Astrocyte (in vitro differentiated cells and primary cell): ENCODE results near the gene GOSR1. TPM values are rescaled to one million over a fixed set of nuclear protein-coding genes. Genes with fewer than 3 reads are reported as not detected.

Experiments used
- DNase-seq: peaks from one replicate; pipeline ENCODE4 v3.0.0-alpha.2; 2010; ENCODE audit warnings: low read depth
- FAIRE-seq: peaks from 2 replicates; lab custom pipeline; 2011; peaks lifted over from hg19 to GRCh38; lab: Jason Lieb, UNC
- H2AFZ ChIP-seq: 2 replicates; pipeline ENCODE4 v1.6.0; 2012; ENCODE audit warnings: low read depth, low read length, inconsistent platforms
- H3K27ac ChIP-seq: 2 replicates; pipeline ENCODE4 v1.5.1; 2011; ENCODE audit warnings: low read depth, low read length, inconsistent platforms
- H3K27me3 ChIP-seq: 2 replicates; pipeline ENCODE4 v1.6.0; 2011; ENCODE audit warnings: low read length, inconsistent platforms; ENCODE audit not compliant: insufficient read depth
- H3K36me3 ChIP-seq: 2 replicates; pipeline ENCODE4 v1.5.1; 2011; ENCODE audit warnings: low read length, inconsistent platforms; ENCODE audit not compliant: insufficient read depth
- H3K4me1 ChIP-seq: 2 replicates; pipeline ENCODE4 v1.5.1; 2011; ENCODE audit warnings: low read length, inconsistent platforms; ENCODE audit not compliant: insufficient read depth
- H3K4me2 ChIP-seq: 2 replicates; pipeline ENCODE4 v1.6.0; 2012; ENCODE audit warnings: low read length, inconsistent platforms
- H3K4me3 ChIP-seq: 2 replicates; pipeline ENCODE4 v1.5.1; 2011; ENCODE audit warnings: low read depth, mild to moderate bottlenecking, low read length, inconsistent platforms; ENCODE audit not compliant: insufficient read depth
- H3K79me2 ChIP-seq: 2 replicates; pipeline ENCODE4 v1.6.0; 2012; ENCODE audit warnings: mild to moderate bottlenecking, low read length, inconsistent platforms; ENCODE audit not compliant: insufficient read depth
- H3K9ac ChIP-seq: 2 replicates; pipeline ENCODE4 v1.6.0; 2012; ENCODE audit warnings: mild to moderate bottlenecking, low read length, inconsistent platforms
- H3K9me3 ChIP-seq: 2 replicates; pipeline ENCODE4 v1.5.1; 2012; ENCODE audit warnings: low read depth, mild to moderate bottlenecking, low read length, inconsistent platforms; ENCODE audit not compliant: insufficient read depth
- H4K20me1 ChIP-seq: 2 replicates; pipeline ENCODE4 v1.6.0; 2012; ENCODE audit warnings: low read length, inconsistent platforms; ENCODE audit not compliant: insufficient read depth
- H3K27ac Mint-ChIP-seq: one replicate; pipeline ENCODE4 v1.8.0; 2021; ENCODE audit warnings: mild to moderate bottlenecking, mixed read lengths; ENCODE audit not compliant: unreplicated experiment
- H3K27me3 Mint-ChIP-seq: one replicate; pipeline ENCODE4 v1.8.0; 2021; ENCODE audit warnings: low read depth, mixed read lengths; ENCODE audit not compliant: unreplicated experiment
- H3K36me3 Mint-ChIP-seq: one replicate; pipeline ENCODE4 v1.8.0; 2021; ENCODE audit warnings: low read depth, mixed read lengths; ENCODE audit not compliant: unreplicated experiment
- H3K4me1 Mint-ChIP-seq: one replicate; pipeline ENCODE4 v1.8.0; 2021; ENCODE audit warnings: low read depth, mixed read lengths; ENCODE audit not compliant: unreplicated experiment
- H3K4me3 Mint-ChIP-seq: one replicate; pipeline ENCODE4 v1.8.0; 2021; ENCODE audit warnings: mild to moderate bottlenecking, moderate library complexity, mixed read lengths; ENCODE audit not compliant: unreplicated experiment
- H3K9me3 Mint-ChIP-seq: one replicate; pipeline ENCODE4 v1.8.0; 2021; ENCODE audit warnings: mild to moderate bottlenecking, mixed read lengths; ENCODE audit not compliant: unreplicated experiment
- CTCF ChIP-seq: IDR thresholded peaks from 2 replicates; pipeline ENCODE4 v1.5.1; 2011; ENCODE audit warnings: low read depth, mild to moderate bottlenecking, inconsistent platforms, low read length, moderate library complexity; ENCODE audit not compliant: insufficient read depth
- EZH2 ChIP-seq: IDR thresholded peaks from 2 replicates; pipeline ENCODE4 v1.6.1; 2012; ENCODE audit warnings: mild to moderate bottlenecking, low read length, inconsistent platforms; ENCODE audit not compliant: insufficient read depth
- total RNA-seq: library from RNA; stranded (reverse); gene quantifications from 2 replicates; pipeline ENCODE4 v1.2.1, GENCODE V29; 2021

GOSR1 gene
- total RNA-seq, 1 donor from 2014 or later: 49.3 TPM

GRCh38 chr17:30555942-30556341 lies 78.7 kb downstream of the GOSR1 start:
- Mint-ChIP-seq H3K27ac (no peak overlapping the region), H3K4me1 (peaks cover 6% of the 10 kb centered on the region), H3K4me3 (no peak overlapping the region), H3K27me3 (peaks cover 20% of the 10 kb centered on the region), H3K36me3 (peaks cover 2% of the 10 kb centered on the region), H3K9me3 (no peaks in the 10 kb centered on the region)
- H3K4me3 ChIP-seq: no peak overlapping the region
- H3K36me3 ChIP-seq: no peaks in the 10 kb centered on the region
- no peaks in the 10 kb centered on the region for H3K27me3 ChIP-seq
- H3K4me2 ChIP-seq: no peak overlapping the region
- no peak overlapping the region for H3K9ac ChIP-seq
- no peak overlapping the region for H3K27ac ChIP-seq
- peaks cover 1% of the 10 kb centered on the region for H3K4me1 ChIP-seq
- TF ChIP-seq EZH2 (no peak), CTCF (no peak)
- no peak overlapping the region for H2AFZ ChIP-seq
- no peak for DNase-seq
- H3K79me2 ChIP-seq: no peaks in the 10 kb centered on the region
- no peak for FAIRE-seq
- H4K20me1 ChIP-seq: no peaks in the 10 kb centered on the region
- no peaks in the 10 kb centered on the region for H3K9me3 ChIP-seq

GRCh38 chr17:30556374-30557332 lies 79.4 kb downstream of the GOSR1 start:
- no peak overlapping the region for H2AFZ ChIP-seq
- H4K20me1 ChIP-seq: no peaks in the 10 kb centered on the region
- H3K4me3 ChIP-seq: no peak overlapping the region
- H3K36me3 ChIP-seq: no peaks in the 10 kb centered on the region
- H3K27me3 ChIP-seq: no peaks in the 10 kb centered on the region
- H3K4me2 ChIP-seq: no peak overlapping the region
- H3K36me3 Mint-ChIP-seq: peaks cover 2% of the 10 kb centered on the region
- DNase-seq (no peak), FAIRE-seq (no peak)
- H3K9me3 Mint-ChIP-seq: no peaks in the 10 kb centered on the region
- H3K4me3 Mint-ChIP-seq: no peak overlapping the region
- H3K27me3 Mint-ChIP-seq: peaks cover 17% of the 10 kb centered on the region
- no peak overlapping the region for H3K27ac Mint-ChIP-seq
- peaks cover 6% of the 10 kb centered on the region for H3K4me1 Mint-ChIP-seq
- no peak overlapping the region for H3K9ac ChIP-seq
- no peak for TF ChIP-seq CTCF
- TF ChIP-seq EZH2: no peak
- H3K9me3 ChIP-seq: no peaks in the 10 kb centered on the region
- H3K27ac ChIP-seq: no peak overlapping the region
- H3K79me2 ChIP-seq: no peaks in the 10 kb centered on the region
- H3K4me1 ChIP-seq: no peaks in the 10 kb centered on the region
